Fibroblast of skin of left quadriceps (primary cell): Measurements from ENCODE around the gene LIPI.
"Not testable (repeated sequence)": the region's sequence is repeated elsewhere in the genome, so short reads cannot be mapped to it uniquely, and the experiment has no call there.

Source experiments
- DNase-seq, 2 experiments: peaks; one replicate each; pipeline ENCODE4 v3.0.0-alpha.2; 2013; ENCODE audit warnings: low read depth in 2 of 2

Gene LIPI

DNA sequence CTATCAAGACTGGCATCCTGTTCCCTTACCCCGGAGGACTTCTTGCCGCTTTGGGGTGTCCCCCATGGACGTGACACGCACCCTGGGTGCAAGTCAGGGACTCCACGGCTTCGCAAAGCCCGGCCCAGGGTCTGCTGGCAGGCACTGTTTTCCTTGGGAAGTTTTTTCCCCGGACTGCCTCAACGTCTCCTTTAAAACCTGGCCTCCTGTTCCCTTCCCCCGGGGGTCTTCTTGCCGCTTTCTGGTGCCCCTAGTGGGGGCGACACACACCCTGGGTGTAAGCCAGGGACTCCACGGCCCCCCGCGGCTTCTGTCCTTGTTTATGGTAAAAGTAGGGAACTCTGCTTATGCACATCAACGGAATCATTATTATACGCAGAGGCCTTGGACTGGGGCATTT, 136.6 kb downstream of the LIPI start:
- DNase-seq: no peak

- DNase-seq: no peak
These were observed 137.1 kb downstream of the LIPI start for GRCh38 chr21:14073615-14074014.

- no peak for DNase-seq
These were observed 137.8 kb downstream of the LIPI start for GRCh38 chr21:14072761-14073535.

- DNase-seq: no peak
These were observed 138.6 kb downstream of the LIPI start for GRCh38 chr21:14071902-14072734.

GRCh38 chr21:14070968-14071367, 139.8 kb downstream of the LIPI start:
- DNase-seq: no peak

- no peak for DNase-seq
These were observed 140.5 kb downstream of the LIPI start for GRCh38 chr21:14070049-14070893.

GRCh38 chr21:14064296-14064645, 146.5 kb downstream of the LIPI start:
- no peak for DNase-seq

DNA sequence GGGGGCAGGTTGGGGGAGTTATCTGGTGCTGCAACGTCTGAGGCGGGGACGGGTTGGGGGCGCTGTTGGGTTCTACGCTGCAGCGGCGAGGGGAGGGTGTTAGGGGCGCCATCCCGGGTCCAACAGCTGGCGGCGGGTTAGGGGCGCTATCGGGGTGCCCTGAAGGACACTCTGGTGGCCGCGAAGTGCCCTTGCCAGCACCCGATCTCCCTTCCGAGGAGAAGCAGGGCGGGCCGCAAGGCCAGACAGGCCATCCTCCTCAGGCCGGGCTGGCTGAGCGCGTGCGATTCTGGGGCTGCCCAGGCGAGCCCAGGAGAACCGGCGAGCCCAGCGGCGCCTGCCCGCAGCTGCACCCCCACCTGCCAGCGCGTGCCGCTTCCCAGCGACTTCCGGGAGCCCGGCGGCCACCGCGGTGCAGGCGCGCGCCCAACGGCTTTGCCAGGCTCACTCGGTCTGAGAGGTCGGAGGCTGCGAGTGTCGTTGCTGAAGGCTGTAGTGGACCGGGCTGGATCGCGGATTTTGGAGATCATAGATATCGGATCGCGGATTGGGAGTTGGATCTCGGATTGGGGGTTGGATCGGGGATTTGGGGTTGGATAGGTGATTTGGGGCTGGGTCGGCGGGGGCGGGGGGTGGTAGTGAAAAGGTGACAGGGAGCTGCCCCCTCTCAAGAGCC, 147.0 kb downstream of the LIPI start:
- not testable (repeated sequence) for DNase-seq

GRCh38 chr21:14062684-14063083, 148.1 kb downstream of the LIPI start:
- not testable (repeated sequence) for DNase-seq

DNA sequence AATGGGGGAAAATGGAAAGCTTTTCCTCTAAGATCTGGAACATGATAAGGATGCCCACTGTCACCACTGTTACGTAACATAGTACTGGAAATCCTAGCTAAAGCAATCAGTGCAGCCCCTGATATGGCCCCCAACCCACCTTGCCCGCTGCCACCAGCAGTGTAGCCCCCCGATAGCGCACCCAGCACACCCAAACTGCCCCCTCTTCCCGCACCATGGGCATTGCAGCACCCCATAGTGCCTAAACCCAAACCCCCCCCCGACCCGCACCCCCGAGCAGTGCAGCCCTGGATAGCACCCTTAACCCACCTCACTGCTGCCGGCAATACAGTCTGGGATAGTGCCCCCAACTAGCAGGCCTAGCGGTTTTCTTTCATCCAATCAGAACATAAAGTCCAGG, 148.9 kb downstream of the LIPI start:
- not testable (repeated sequence) for DNase-seq

GRCh38 chr21:14058995-14059627, 151.6 kb downstream of the LIPI start:
- not testable (repeated sequence) for DNase-seq
